HK-2 (cell line): ENCODE data around the gene GOLGA5.
"Not testable (repeated sequence)": the region's sequence is repeated elsewhere in the genome, so short reads cannot be mapped to it uniquely, and the experiment has no call there.

Experiments
- DNase-seq: peaks from one replicate; pipeline ENCODE4 v3.0.0-alpha.2; 2018; ENCODE audit not compliant: unreplicated experiment

The GOLGA5 gene

GRCh38 chr14:92780444-92781232 is 13.5 kb upstream of the GOLGA5 start:
- DNase-seq = no peak

GRCh38 chr14:92781350-92781749 is 12.8 kb upstream of the GOLGA5 start:
- no peak for DNase-seq

- DNase-seq = no peak
Observed at GRCh38 chr14:92783813-92784431, 10.2 kb upstream of the GOLGA5 start.

- peak; percentile 41 for DNase-seq
Observed at GRCh38 chr14:92785667-92786426, 8.3 kb upstream of the GOLGA5 start.

GRCh38 chr14:92786427-92786756 is 7.7 kb upstream of the GOLGA5 start:
- DNase-seq = no peak

GRCh38 chr14:92787554-92787953 is 6.6 kb upstream of the GOLGA5 start:
- no peak for DNase-seq

GRCh38 chr14:92789457-92790089 is 4.5 kb upstream of the GOLGA5 start:
- no peak for DNase-seq

- DNase-seq = no peak
Observed at GRCh38 chr14:92792885-92793284, 1.2 kb upstream of the GOLGA5 start.

- DNase-seq = peak; percentile 24
Observed at GRCh38 chr14:92794547-92794941, 439 bp downstream of the GOLGA5 start.

GRCh38 chr14:92794961-92795360 is 856 bp downstream of the GOLGA5 start:
- no peak for DNase-seq

GRCh38 chr14:92797935-92798653 is 4.0 kb downstream of the GOLGA5 start:
- DNase-seq = no peak

- no peak for DNase-seq
Observed at GRCh38 chr14:92798811-92799210, 4.7 kb downstream of the GOLGA5 start.

- no peak for DNase-seq
Observed at GRCh38 chr14:92800012-92800411, 5.9 kb downstream of the GOLGA5 start.

- no peak for DNase-seq
Observed at GRCh38 chr14:92800525-92800924, 6.4 kb downstream of the GOLGA5 start.

GRCh38 chr14:92801917-92802316 is 7.8 kb downstream of the GOLGA5 start:
- no peak for DNase-seq

GRCh38 chr14:92802678-92803077 is 8.6 kb downstream of the GOLGA5 start:
- no peak for DNase-seq

- DNase-seq = no peak
Observed at GRCh38 chr14:92813201-92813600, 19.1 kb downstream of the GOLGA5 start.

- no peak for DNase-seq
Observed at GRCh38 chr14:92819011-92819597, 25.0 kb downstream of the GOLGA5 start.

- not testable (repeated sequence) for DNase-seq
Observed at GRCh38 chr14:92819680-92820535, 25.8 kb downstream of the GOLGA5 start.

- not testable (repeated sequence) for DNase-seq
Observed at GRCh38 chr14:92820536-92820840, 26.4 kb downstream of the GOLGA5 start.

- no peak for DNase-seq
Observed at GRCh38 chr14:92830902-92831301, 36.8 kb downstream of the GOLGA5 start.
